Activated CD4-positive, alpha-beta memory T cell treated with anti-CD3 and anti-CD28 coated beads for 36 hours (primary cell): Measurements from ENCODE around the gene LHFPL4. TPM values are rescaled to one million over a fixed set of nuclear protein-coding genes. Genes with fewer than 3 reads are reported as not detected.
A peak's percentile ranks its signal among the peaks of the same experiment; 100 is the strongest.

ENCODE experiments used
- CTCF ChIA-PET: fragments of 350-600 bp; sonication (Branson Sonifier 250); formaldehyde crosslinking; loops from one replicate; lab custom pipeline; 2021; ENCODE audit warnings: antibody characterized with exemption, inconsistent platforms; lab: Charles Lee
- POLR2A ChIA-PET: fragments of 350-600 bp; sonication (Branson Sonifier 250); formaldehyde crosslinking; loops from one replicate; lab custom pipeline; 2021; ENCODE audit warnings: antibody characterized with exemption; lab: Charles Lee
- DNase-seq: peaks from one replicate; pipeline ENCODE4 v3.0.0-alpha.2; 2020
- H3K27ac Mint-ChIP-seq: one replicate; pipeline ENCODE4 v1.8.0; 2021; ENCODE audit warnings: mixed read lengths
- H3K27me3 Mint-ChIP-seq: one replicate; pipeline ENCODE4 v1.8.0; 2021; ENCODE audit warnings: mixed read lengths
- H3K36me3 Mint-ChIP-seq: one replicate; pipeline ENCODE4 v1.8.0; 2021; ENCODE audit warnings: mixed read lengths
- H3K4me1 Mint-ChIP-seq: one replicate; pipeline ENCODE4 v1.8.0; 2021; ENCODE audit warnings: low read depth, mixed read lengths
- H3K4me3 Mint-ChIP-seq: one replicate; pipeline ENCODE4 v1.8.0; 2021; ENCODE audit warnings: mild to moderate bottlenecking, mixed read lengths
- H3K9me3 Mint-ChIP-seq: one replicate; pipeline ENCODE4 v1.8.0; 2021; ENCODE audit warnings: mixed read lengths
- intact Hi-C: fragments of 100-400 bp; cut with micrococcal nuclease; formaldehyde crosslinking; loops from one replicate; pipeline ENCODE4 v1.15.1; 2023
- total RNA-seq, 2 experiments: library from RNA; stranded (reverse); gene quantifications; one replicate each; pipeline ENCODE4 v1.2.3, GENCODE V29; 2021

LHFPL4 gene
- total RNA-seq, 2 experiments from 2014 or later: not detected

GRCh38 chr3:9514956-9515355, 38.7 kb downstream of the LHFPL4 start:
- Mint-ChIP-seq H3K9me3 (no peaks in the 10 kb centered on the region), H3K36me3 (no peaks in the 10 kb centered on the region), H3K4me3 (no peak overlapping the region), H3K4me1 (no peaks in the 10 kb centered on the region), H3K27me3 (peaks cover 3% of the 10 kb centered on the region), H3K27ac (no peak overlapping the region)
- intact Hi-C loops: no loop called here
- CTCF ChIA-PET: no interaction called here
- POLR2A ChIA-PET: no interaction called here
- no peak for DNase-seq

GRCh38 chr3:9514306-9514705, 39.3 kb downstream of the LHFPL4 start:
- peaks cover 5% of the 10 kb centered on the region for H3K27me3 Mint-ChIP-seq
- H3K36me3 Mint-ChIP-seq: no peaks in the 10 kb centered on the region
- no peaks in the 10 kb centered on the region for H3K9me3 Mint-ChIP-seq
- CTCF ChIA-PET: no interaction called here
- intact Hi-C loops: no loop called here
- no peak overlapping the region for H3K4me3 Mint-ChIP-seq
- no peak for DNase-seq
- POLR2A ChIA-PET: no interaction called here
- H3K4me1 Mint-ChIP-seq: no peaks in the 10 kb centered on the region
- no peak overlapping the region for H3K27ac Mint-ChIP-seq

- Mint-ChIP-seq H3K4me1 (no peaks in the 10 kb centered on the region), H3K9me3 (no peaks in the 10 kb centered on the region), H3K4me3 (no peak overlapping the region), H3K27ac (no peak overlapping the region), H3K36me3 (no peaks in the 10 kb centered on the region), H3K27me3 (peaks cover 13% of the 10 kb centered on the region)
- no peak for DNase-seq
- ChIA-PET POLR2A (no interaction called here), CTCF (interaction anchor here (1.9 to 2.0 kb wide), 2 partner anchors 9 to 11 kb away, joined by 5 to 6 read pairs; no protein-coding TSS in a partner anchor)
- intact Hi-C loops: no loop called here
Observed at GRCh38 chr3:9512456-9513045, 41.1 kb downstream of the LHFPL4 start.

- CTCF ChIA-PET: no interaction called here
- POLR2A ChIA-PET: no interaction called here
- no peak overlapping the region for H3K27ac Mint-ChIP-seq
- intact Hi-C loops: loop anchor here (10.0 kb wide), 1 partner anchor 136 kb away; the partner anchor contains the start of gene MTMR14
- peaks cover 14% of the 10 kb centered on the region for H3K27me3 Mint-ChIP-seq
- H3K9me3 Mint-ChIP-seq: no peaks in the 10 kb centered on the region
- DNase-seq: no peak
- no peaks in the 10 kb centered on the region for H3K36me3 Mint-ChIP-seq
- H3K4me1 Mint-ChIP-seq: no peaks in the 10 kb centered on the region
- no peak overlapping the region for H3K4me3 Mint-ChIP-seq
Observed at GRCh38 chr3:9508781-9509180, 44.8 kb downstream of the LHFPL4 start.

- intact Hi-C loops: loop anchor here (10.0 kb wide), 1 partner anchor 137 kb away; the partner anchor contains the start of gene MTMR14
Observed at GRCh38 chr3:9507586-9508578, 45.7 kb downstream of the LHFPL4 start.

GRCh38 chr3:9503283-9503682, 50.3 kb downstream of the LHFPL4 start:
- no peaks in the 10 kb centered on the region for H3K9me3 Mint-ChIP-seq
- intact Hi-C loops: loop anchor here (2.0 to 10.0 kb wide), 2 partner anchors 142 to 224 kb away; partner anchors contain the start of gene MTMR14
- H3K4me3 Mint-ChIP-seq: no peak overlapping the region
- DNase-seq: peak; percentile 83
- H3K27me3 Mint-ChIP-seq: peaks cover 31% of the 10 kb centered on the region
- CTCF ChIA-PET: interaction anchor here (0.5 to 2.1 kb wide), 26 partner anchors 8 to 641 kb away, joined by 3 to 15 read pairs (median 4); partner anchors contain the start of genes BRPF1 and MTMR14
- POLR2A ChIA-PET: no interaction called here
- H3K36me3 Mint-ChIP-seq: no peaks in the 10 kb centered on the region
- H3K27ac Mint-ChIP-seq: no peak overlapping the region
- H3K4me1 Mint-ChIP-seq: peaks cover 7% of the 10 kb centered on the region

More at GRCh38 chr3:9507586-9508578, 45.7 kb downstream of the LHFPL4 start:
- H3K27me3 Mint-ChIP-seq: peaks cover 17% of the 10 kb centered on the region
- no peaks in the 10 kb centered on the region for H3K36me3 Mint-ChIP-seq
- H3K27ac Mint-ChIP-seq: no peak overlapping the region
- CTCF ChIA-PET: no interaction called here
- POLR2A ChIA-PET: interaction anchor here (0.5 kb wide), 1 partner anchor 65 kb away, joined by 4 read pairs; no protein-coding TSS in a partner anchor
- DNase-seq: no peak
- H3K4me3 Mint-ChIP-seq: no peak overlapping the region
- no peaks in the 10 kb centered on the region for H3K9me3 Mint-ChIP-seq
- H3K4me1 Mint-ChIP-seq: no peaks in the 10 kb centered on the region

- intact Hi-C loops: loop anchor here (10.0 kb wide), 1 partner anchor 144 kb away; the partner anchor contains the start of gene MTMR14
- H3K4me1 Mint-ChIP-seq: peaks cover 7% of the 10 kb centered on the region
- H3K36me3 Mint-ChIP-seq: no peaks in the 10 kb centered on the region
- no peaks in the 10 kb centered on the region for H3K9me3 Mint-ChIP-seq
- no peak overlapping the region for H3K4me3 Mint-ChIP-seq
- no peak for DNase-seq
- peaks cover 26% of the 10 kb centered on the region for H3K27me3 Mint-ChIP-seq
- H3K27ac Mint-ChIP-seq: no peak overlapping the region
- ChIA-PET CTCF (interaction anchor here (0.6 to 2.6 kb wide), 9 partner anchors 9 to 430 kb away, joined by 3 to 13 read pairs (median 3); partner anchors contain the start of gene MTMR14), POLR2A (no interaction called here)
Observed at GRCh38 chr3:9501226-9501625, 52.4 kb downstream of the LHFPL4 start.

GRCh38 chr3:9500108-9501050, 53.2 kb downstream of the LHFPL4 start:
- intact Hi-C loops: loop anchor here (10.0 kb wide), 1 partner anchor 144 kb away; the partner anchor contains the start of gene MTMR14
- H3K4me3 Mint-ChIP-seq: no peak overlapping the region
- ChIA-PET POLR2A (no interaction called here), CTCF (interaction anchor here (0.6 to 2.6 kb wide), 5 partner anchors 8 to 431 kb away, joined by 3 to 13 read pairs (median 3); no protein-coding TSS in a partner anchor)
- peaks cover 26% of the 10 kb centered on the region for H3K27me3 Mint-ChIP-seq
- no peak overlapping the region for H3K27ac Mint-ChIP-seq
- no peaks in the 10 kb centered on the region for H3K36me3 Mint-ChIP-seq
- H3K9me3 Mint-ChIP-seq: no peaks in the 10 kb centered on the region
- peak; percentile 81 for DNase-seq
- H3K4me1 Mint-ChIP-seq: peaks cover 7% of the 10 kb centered on the region

GRCh38 chr3:9499455-9500107, 54.0 kb downstream of the LHFPL4 start:
- DNase-seq: no peak
- CTCF ChIA-PET: interaction anchor here (2.6 kb wide), 1 partner anchor 227 kb away, joined by 13 read pairs; no protein-coding TSS in a partner anchor
- Mint-ChIP-seq H3K4me3 (no peak overlapping the region), H3K27ac (no peak overlapping the region), H3K4me1 (peaks cover 7% of the 10 kb centered on the region), H3K27me3 (peaks cover 26% of the 10 kb centered on the region), H3K9me3 (no peaks in the 10 kb centered on the region), H3K36me3 (no peaks in the 10 kb centered on the region)
- POLR2A ChIA-PET: no interaction called here
- intact Hi-C loops: loop anchor here (10.0 kb wide), 1 partner anchor 145 kb away; the partner anchor contains the start of gene MTMR14

GRCh38 chr3:9498781-9499180, 54.8 kb downstream of the LHFPL4 start:
- CTCF ChIA-PET: interaction anchor here (1.0 to 2.6 kb wide), 2 partner anchors 228 to 229 kb away, joined by 3 to 13 read pairs; no protein-coding TSS in a partner anchor
- H3K4me3 Mint-ChIP-seq: no peak overlapping the region
- H3K36me3 Mint-ChIP-seq: no peaks in the 10 kb centered on the region
- intact Hi-C loops: no loop called here
- peaks cover 26% of the 10 kb centered on the region for H3K27me3 Mint-ChIP-seq
- no peaks in the 10 kb centered on the region for H3K9me3 Mint-ChIP-seq
- no peak for DNase-seq
- no peak overlapping the region for H3K27ac Mint-ChIP-seq
- H3K4me1 Mint-ChIP-seq: peaks cover 7% of the 10 kb centered on the region
- POLR2A ChIA-PET: no interaction called here
